NCI-H446 (cell line): ENCODE results near the gene SPOCK2.

Experiments used
- DNase-seq, 2 experiments: peaks; one replicate each; lab custom pipeline; 2025; lab: John Stamatoyannopoulos, UW

The SPOCK2 gene

DNA sequence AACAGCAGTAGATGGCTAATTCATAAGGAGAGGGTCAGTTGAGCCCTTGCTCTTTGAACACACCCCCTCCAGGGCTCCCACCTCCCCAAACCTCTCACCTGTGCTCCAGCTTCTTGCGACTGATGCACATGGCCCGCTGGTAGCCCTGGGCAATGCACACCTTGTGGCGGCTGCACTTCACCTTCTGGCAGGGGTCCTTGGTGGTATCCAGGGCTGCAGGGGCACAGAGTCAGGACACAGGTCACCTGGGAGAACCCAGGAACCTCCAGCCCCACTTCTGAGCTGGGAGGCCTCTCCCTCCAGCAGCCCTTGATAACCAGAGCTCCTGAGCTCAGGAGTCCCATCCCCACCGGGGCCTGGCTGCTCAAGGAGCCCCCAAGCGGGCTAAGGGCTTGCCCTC lies 16.3 kb downstream of the SPOCK2 start:
- DNase-seq: no peak

DNA sequence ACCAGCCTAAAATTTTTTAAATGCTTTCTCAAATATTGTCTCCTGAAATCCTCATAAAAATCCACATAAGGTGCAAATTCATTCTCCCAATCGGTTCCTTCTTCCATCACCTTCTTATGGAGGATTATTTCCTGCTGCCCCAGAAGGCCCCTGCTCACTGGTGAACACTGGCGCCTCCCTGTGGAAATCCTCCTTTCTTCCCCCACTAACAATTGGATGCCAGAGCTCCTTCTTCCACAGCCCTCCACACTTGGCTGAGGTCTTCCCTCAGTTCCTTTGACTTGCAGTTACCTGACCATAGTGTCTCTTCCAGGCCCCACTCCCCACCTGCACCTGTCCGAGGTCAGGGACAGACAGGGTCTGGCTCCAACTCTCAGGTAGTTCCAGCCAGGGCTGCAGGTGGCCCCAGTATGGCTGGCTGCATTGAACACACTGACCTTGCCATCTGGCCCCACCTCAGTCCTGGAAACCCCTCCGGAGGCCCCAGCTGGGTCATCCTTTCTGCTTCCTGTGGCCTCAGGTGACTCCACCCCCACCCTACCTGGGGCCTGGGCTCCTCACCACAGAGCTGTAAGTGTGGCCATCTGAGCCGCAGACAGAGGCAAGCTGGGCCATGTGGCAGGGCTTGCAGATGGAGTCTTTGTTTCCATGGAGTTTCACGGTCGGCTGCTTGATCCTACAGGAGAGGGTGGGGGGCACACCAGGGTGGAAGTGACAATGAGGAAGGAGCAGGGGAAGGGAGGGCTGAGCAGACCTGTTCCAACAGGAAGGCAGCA lies 18.4 kb downstream of the SPOCK2 start:
- DNase-seq: peak in 1 of 2 experiments; percentile 22

DNA sequence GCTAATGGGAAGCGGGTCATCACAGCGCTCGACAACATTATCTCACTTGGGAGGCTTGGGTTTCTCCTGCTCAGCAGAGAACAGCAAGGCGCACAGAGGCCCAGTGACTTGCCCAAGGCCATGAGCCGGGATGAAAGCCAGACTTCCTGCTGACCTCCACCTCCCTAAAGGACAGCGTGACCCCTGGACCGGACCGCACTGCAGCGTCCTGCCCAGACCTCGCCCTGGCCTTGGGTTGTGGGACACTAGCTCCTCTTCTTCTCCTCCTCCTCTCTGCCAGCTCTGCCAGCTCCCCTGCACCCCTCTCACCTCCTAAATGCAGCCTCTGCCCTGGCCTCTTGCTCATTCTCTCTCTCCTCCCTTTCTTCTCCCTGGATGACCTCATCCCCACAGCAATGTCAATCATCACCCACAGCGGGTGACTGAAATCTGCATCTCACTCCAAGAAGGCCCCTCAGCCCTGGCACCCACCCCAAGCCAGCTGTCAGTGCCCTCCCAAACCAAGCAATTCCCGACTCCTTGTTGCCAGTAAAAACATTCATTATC lies 19.4 kb downstream of the SPOCK2 start:
- peak; percentile 34 to 79 for DNase-seq

DNA sequence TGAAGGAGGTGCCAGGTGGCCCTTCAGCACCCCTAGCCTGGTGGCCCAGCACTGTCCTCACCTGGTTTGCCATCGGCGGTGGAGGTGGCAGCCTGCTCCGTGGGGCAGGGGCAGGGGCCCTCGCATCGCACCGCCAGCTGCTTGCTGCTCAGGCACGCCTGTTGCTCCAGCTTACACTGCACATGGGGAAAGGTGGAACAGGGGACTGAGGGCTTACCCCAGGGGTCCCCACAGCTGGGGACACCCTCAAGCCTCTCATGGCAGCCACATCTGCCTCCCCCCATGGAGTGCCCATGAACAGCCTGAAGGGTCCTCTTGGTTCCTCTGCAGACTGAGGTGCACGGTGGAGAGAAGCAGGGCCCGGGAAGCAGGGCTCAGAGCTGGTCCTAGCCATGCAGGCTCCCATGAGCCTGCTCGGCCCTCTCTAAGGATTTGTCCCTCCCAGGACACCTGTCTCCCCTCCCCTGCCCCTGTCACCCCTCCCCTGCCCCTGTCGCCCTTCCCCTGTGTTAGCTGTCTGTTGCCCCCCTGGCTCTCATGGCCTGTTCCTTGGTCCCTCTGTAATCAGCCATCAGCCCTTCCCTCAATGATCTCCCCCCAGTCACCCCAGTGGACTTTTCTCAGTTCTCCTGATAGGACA lies 20.1 kb downstream of the SPOCK2 start:
- DNase-seq: no peak

DNA sequence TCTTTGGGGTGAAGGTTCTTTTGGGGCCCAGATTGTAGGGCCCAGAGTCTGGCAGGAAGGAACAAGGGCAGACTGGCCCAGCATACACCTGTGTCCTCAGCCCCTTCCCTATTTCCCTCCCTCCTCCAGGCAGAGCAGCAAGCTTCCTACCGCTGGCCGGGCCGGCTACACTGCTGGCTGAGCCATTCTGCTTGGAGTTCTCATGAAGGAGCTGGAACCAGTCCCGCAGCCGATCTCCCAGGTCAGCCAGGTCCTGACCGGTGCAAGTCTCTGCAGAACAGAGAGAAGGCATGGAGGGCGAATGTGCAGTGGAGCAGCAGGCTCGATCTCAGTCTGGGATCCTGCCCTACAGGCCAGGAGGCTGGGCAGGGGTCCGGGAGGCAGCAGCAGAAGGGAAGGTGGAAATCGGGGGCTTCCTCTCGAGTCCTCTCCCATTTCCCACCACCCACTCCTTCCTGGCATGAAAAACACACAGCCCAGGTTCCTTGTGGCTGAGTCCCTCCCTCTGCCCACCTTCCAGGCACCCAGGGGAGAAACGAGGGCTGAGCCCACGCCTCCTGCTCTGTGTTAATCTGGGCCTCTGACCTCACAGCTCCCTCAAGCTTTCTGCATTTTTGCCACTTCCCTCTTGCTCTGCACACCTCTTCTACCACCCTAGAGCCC lies 20.8 kb downstream of the SPOCK2 start:
- DNase-seq: no peak

DNA sequence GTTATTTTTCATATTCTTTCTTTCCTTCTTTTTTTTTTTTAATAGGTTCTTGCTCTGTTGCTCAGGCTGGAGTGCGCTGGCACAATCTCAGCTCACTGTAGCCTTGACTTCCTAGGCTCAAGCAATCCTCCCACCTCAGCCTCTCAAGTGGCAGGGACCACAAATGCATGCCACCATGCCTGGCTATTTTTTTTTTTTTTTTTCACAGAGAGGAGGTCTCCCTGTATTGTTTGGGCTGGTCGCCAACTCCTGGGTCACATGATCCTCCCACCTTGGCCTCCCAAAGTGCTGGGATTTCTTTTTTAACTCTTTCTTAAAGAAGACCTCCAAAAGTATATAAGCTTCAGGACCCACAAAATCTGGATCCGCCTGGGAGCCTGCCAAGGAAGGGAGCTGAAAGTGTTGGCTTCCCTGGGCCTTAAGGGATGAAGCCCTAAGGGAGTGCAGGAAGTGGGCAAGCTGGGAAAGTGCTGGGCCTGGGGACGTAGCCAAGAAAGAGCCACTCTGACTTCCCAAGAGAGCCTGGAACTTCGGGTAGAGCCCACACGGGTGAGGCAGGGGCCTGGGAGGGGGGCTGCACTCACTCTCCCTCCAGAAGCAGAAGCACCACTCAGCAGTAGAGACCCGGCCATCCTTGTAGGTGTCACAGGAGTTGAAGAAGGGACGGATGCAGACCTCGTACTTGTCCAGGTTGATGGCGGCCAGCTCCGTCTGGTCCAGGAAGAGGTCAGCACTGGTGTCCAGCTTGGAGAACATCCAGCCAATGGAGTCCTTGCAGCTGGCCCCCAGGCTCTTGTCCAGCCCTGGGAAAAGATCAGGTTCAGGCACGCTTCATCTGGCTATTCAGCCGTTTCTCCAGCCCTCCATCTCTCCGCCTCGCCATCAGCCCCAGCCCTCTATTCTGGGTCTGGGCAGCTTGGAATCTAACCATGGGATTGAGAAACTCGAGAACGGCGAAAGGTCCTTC lies 21.8 kb downstream of the SPOCK2 start:
- no peak for DNase-seq

DNA sequence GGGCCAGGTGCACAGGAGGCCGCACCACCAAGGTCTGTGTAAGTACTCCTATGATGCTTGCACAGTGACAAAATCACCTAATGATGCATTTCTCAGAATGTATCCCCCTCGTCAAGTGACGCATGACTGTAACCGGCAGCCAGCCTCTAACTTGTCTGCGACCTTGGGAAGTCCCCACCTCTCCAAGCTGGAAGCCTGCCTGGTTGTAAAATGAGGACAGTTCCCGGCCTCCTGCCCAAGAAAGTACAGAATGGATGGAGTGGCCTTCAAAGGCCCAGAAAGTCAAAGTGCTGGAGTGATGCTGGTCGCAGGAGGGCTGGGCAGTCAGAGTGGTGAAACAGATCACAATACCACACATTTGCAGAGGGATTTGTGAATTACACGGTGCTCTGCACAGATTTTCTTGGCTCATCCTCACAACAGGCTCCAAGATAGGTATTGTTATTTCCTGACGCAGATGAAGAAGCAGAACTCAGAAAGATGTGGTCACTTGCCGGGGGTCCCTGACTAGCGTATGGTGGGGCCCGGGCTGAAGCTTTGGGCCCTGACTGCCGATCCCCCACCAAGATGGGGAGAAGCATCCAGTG lies 22.8 kb downstream of the SPOCK2 start:
- no peak for DNase-seq

DNA sequence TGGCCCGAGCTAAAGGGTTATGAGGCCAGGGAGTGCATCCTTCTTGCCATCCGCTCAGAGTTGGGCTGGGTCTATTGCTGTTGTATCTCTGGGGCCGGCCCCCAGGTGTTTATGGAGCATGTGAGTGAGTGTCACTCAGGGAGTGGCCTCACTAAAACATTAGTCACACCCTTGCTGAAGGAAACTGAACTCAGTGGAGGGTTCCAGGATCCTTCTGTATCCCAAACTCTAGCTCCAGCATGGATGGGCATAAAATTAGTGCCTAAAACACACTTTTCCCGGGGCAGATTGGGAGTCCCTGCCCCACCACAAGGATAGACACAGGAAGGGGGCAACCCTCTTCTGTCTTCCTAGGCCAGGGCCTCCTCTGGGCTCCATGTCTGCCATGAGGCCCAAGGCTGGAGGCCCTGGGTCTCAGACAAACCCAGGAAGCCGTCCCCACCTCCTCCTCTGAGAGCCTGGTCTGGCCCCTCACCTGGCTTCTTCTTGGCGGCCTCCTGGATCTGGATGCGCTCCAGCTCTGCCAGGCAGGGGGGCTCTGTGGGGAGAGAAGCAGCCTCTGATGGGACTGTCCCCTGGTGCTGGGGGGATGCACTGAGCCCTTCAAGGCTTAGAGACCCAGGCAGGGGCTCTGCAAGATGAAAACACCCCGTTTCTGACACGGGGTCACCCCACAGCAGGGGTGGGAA lies 24.5 kb downstream of the SPOCK2 start:
- DNase-seq: no peak

DNA sequence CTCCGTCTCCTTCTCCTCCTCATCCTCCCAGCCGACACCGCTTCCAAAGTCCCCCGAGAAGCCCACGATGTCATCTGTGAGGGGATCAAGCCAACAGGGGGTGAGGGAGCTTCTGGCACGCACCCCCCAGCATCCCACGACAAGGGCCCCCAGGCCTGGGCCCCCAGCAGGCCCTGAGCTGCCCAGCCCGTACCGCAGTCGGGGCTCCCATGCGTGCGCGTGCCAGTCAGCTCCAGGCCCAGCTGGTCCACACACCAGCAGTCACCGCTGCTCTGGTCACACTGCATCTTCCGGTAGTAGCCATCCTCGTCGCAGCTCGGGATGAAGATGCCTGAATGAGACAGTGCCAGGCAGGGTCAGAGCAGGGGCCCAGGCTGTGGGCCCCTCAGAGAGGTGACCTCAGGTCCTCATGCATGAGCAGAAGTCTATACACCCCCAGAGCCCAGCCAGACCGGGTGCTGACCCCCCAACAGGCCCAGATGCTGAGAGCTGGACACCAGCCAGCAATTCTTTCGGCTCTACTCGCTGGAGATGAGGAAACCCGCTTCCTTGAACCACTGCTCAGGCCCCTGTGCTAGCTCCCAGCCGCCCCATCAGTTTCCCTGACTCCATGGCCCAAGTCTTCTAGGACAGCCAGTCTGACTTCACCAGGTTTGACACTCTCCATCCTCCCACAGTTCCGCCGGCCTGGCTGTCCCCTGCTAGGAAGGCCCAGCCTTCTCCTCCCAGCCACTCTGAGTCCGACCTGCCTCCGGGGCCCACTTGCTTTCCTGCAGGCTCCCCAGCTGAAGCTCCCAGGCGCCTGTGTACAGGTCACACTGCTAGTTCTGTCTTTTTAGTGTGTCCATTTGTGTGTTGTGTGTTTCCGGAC lies 25.3 kb downstream of the SPOCK2 start:
- DNase-seq: no peak

DNA sequence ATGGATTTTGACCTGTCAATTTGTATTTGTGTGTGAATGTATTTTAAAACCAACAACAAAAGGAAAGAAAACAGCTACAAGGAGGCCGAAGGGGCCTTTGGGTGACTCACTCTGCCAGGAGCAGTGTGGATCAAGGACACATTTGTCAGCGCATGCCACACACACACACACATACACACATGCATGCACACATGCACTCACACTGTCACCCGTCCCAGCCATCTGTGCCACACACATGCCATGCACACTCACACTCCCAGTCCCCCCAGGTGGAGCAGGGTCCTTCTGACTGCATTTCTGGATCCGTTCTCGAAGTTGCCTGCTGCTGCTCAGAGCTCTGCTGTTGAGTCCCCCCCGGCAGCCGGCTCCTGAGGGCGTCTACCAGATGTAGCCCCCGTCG lies 26.0 kb downstream of the SPOCK2 start:
- DNase-seq: no peak

DNA sequence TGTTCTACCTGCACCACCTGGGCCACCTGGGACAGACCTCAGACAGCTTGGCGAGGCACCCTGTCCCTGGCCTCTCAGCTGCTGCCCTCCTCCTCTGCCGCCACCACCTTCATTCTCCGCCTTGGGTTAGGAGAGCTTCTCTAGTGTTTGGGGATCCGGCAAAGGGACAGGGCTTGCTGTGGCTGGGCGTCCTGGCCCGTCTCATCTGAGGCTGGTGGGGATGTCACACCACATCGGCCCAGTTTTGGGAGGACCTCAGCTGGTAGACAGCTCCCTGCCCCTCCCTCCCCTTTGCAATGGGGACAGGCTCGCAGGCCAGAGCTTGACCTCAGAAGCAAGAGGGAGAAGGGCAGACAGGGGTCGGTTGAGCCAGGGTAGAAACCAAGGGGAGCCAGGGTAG lies 26.4 kb downstream of the SPOCK2 start:
- no peak for DNase-seq

DNA sequence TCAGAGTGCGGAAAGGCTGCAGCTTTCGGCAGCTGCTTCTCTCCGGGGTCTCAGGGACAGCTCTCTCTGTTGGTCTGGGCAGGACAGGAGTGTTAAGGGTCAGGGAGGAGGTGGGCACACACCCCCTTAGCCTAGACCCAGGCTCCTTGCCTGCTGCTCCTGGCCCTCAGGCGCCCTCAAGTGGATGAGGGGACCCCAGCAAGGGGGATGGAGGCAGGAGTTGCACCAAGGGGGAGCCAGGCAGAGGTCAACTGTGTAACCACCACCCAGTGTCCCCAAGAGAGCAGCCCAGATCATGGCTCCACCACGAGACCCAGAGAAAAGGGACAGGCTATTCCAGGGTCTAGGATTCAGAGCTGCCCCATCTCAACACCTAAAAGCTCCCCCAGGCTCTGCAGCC lies 26.9 kb downstream of the SPOCK2 start:
- no peak for DNase-seq

DNA sequence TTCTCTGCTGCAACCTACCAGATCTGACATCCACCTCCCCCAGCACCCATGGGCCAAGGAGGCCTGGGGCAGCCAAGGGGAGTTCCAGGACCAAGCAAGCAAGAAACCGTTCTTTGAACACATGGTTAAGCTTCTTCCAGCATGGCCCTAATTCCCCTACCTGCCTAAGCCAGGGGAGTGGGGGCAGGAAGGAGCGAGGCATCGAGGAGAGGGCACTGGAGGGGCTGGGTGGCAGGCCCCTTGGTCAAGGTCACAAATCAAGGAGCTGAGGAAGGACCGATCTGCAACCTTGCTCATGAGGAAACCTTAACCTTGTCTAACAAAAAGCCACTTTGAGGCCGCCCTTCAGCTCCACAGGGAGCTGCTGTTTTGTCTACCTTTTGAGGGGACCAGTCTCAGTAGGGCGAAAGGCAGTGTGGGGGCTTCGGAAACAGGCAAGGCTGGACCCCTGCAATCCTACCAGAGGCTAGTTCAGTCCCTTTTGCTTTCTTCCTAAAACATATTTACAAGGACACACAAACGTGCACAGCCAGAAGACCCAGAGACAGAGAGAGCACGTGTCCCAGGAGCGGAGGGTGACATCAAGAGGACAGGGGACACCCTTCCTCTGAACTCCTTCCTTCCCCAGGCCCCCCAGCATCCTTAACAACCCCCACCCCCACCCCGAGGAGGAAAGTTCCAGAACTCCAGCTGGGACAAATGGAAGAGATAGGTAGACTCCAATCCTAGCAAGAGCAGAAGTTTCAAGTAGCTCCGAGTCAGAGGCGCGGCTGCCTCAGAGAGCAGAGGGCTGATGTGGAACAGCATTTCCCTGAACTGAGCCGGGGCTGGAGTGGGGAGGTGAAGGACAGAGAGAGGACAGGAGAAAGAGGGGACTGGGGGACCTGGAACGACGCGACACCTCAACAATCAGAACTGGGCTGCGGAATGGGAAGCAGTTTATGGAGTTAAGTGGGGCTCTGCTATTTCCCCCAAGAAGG lies 28.2 kb downstream of the SPOCK2 start:
- no peak for DNase-seq

DNA sequence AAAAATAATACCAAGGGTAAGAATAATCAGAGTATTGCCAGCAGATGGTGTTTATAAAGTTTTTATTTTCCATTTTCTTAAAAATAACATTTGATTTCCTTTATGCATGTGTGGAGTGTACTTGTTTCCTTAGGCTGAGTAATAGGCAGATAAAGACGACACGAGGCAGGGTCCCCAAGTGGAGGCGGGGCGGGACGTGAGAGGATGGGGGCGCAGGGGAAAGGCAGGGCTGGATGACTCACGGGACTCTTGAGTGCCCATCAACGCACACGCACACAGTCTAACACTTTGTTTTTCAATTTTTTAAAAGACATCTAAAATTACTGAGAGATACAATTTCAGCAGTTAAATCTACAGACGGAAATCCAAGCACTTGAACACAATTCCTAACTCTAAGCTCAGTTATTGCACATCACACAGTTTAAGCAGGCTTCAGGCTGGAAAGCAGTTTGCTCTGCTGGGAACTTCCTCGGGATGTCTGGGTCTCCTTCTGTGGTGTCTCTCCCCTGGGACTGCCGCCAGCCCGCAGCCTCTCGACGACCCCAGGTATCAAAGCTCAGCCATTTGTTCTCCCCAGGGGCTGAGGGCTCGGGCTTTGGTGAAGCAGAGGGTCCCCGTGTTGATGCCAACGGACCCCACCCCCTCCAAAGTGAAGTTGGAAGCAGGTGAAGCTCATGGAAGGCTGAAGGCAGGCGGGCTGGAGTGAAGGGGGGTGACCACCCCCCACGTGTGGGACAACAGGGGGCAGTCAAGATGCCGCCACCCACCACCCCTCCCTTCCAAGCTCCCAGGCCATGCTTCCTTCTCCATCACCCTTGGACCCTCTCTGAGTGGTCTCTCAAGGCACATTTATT lies 29.1 kb downstream of the SPOCK2 start:
- DNase-seq: no peak

DNA sequence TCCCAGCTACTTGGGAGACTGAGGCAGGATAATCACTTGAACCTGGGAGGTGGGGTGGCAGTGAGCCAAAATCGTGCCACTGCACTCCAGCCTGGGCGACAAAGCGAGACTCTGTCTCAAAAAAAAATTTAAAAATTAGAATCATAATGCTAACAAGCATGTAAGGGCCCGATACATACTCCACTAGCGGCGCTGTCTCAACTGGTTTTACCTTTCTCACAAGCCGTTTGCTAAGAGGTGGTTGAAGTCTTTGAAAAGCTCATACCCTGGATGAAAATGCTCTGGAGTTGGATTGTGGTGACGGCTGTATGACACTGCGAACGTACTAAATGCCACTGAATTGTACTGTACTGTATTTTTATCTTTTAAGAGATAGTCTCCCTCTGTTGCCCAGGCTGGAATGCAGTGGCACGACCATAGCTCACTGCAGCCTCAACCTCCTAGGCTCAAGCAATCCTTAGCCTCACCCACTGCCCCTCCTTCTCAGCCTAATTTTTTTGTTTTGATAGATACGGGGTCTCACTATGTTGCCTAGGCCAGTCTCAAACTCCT lies 29.9 kb downstream of the SPOCK2 start:
- DNase-seq: no peak

DNA sequence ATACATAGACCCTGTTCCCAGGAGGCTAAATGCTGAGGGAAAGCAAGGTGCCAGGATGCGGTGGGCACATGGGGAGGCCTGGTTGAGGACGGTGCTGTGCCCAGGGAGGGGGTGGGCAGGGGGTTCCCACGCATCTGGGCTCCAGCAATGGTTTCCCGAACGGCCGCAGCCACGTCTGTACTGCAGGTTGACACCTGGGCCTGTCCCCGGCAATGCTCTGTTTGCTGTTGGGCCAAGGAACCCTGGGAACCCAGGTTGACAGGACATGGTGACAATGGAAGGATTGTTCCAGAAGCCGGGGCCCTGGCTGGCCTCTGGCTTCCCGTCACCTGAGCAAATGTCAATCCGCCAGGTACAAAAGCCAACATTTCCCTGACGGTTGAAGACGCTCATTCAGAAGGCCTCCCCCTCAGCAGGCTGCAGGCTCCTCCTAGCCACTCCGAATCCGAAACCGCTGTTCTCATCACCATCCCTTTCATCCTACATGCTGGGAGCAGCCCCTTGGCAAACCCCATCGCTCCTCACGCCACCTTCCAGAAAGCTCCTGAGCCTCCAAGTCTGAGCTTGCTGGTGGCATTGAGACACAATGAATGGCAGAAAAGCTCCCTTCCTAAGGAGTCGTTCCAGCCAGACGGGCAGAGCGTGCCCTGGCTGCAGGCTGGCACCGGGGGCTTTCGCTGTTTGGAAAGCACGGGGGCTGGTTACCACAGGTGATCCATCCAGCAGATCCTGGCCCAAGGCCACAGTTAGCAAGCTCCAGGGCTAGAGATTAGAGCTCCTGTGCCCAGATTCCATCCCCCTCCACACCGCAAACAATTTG lies 31.2 kb downstream of the SPOCK2 start:
- DNase-seq: no peak
